Endothelial cell (in vitro differentiated cells): ENCODE measurements around the gene SEMA3B. TPM values are rescaled to one million over a fixed set of nuclear protein-coding genes. Genes with fewer than 3 reads are reported as not detected.

ENCODE experiments used
- DNase-seq: peaks from one replicate; pipeline ENCODE4 v3.0.0; 2021; ENCODE audit warnings: low spot score
- H3K27ac Mint-ChIP-seq: one replicate; pipeline ENCODE4 v1.8.0; 2021; ENCODE audit warnings: mixed read lengths, inconsistent platforms; ENCODE audit not compliant: unreplicated experiment
- H3K27me3 Mint-ChIP-seq: one replicate; pipeline ENCODE4 v1.8.0; 2021; ENCODE audit warnings: mild to moderate bottlenecking, moderate library complexity, mixed read lengths, inconsistent platforms; ENCODE audit not compliant: unreplicated experiment
- H3K36me3 Mint-ChIP-seq: one replicate; pipeline ENCODE4 v1.8.0; 2021; ENCODE audit warnings: mild to moderate bottlenecking, low read depth, mixed read lengths, inconsistent platforms; ENCODE audit not compliant: unreplicated experiment
- H3K4me1 Mint-ChIP-seq: one replicate; pipeline ENCODE4 v1.8.0; 2021; ENCODE audit warnings: mild to moderate bottlenecking, mixed read lengths, inconsistent platforms; ENCODE audit not compliant: unreplicated experiment
- H3K4me3 Mint-ChIP-seq: one replicate; pipeline ENCODE4 v1.8.0; 2021; ENCODE audit warnings: mild to moderate bottlenecking, mixed read lengths, inconsistent platforms; ENCODE audit not compliant: unreplicated experiment
- H3K9me3 Mint-ChIP-seq: one replicate; pipeline ENCODE4 v1.8.0; 2021; ENCODE audit warnings: mixed read lengths, inconsistent platforms; ENCODE audit not compliant: unreplicated experiment
- total RNA-seq: library from RNA; stranded (reverse); fragmentation: NEBNext Ultra II Directional; extraction: Animal tissue kit (Norgen Biotek cat#: 25700); gene quantifications from one replicate; pipeline ENCODE4 v1.2.1, GENCODE V29; 2021; ENCODE audit not compliant: unreplicated experiment
- TF ChIP-seq, protein P1 (sequence below): fragments of 200-600 bp; sonication (generic); IDR thresholded peaks from one replicate; pipeline ENCODE4 v1.5.0; 2021; ENCODE audit warnings: antibody characterized with exemption; ENCODE audit not compliant: unreplicated experiment

SEMA3B gene
- total RNA-seq, 1 donor from 2014 or later, result 1.7 TPM

DNA sequence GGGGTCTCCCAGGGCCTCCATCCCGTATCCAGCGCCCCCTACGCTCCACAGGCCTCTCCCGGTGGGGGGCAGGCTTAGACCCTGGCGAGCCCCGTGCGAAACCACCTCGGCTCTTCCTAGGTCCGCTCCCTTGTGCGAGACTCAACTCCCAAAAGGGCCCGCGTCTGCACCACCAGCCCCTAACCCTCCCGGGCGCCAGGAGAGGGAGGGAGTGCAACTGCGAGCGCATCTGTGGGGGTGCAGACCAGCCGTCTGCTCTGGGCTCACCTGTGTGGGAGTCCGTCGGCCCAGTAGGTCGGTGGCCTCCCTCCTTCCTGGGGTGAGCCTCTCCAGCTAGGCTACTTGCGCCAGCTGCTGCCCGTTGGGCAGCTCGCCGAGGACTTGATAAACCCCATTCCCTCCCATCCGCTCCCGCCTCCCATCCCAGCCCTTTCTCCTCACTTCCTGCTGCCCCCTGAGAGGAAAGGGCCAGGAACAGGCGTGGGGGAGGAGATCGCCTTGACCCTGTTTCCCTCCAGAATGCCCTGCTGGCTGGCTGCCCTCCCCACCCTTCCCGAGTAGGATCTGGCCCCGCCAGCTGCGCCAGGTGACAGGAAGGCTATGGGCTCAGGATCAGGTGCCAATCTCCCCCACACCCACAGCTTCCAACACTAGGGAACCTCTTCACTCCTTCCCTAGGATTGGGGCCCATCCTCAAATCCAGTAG, 53.6 kb downstream of the SEMA3B start, which contains the start of gene HYAL2:
TSS of gene HYAL2 (minus strand) at position 360 of the 706 bp plus-strand sequence. CDS start 2,256 bp downstream, outside the sequence.
- Mint-ChIP-seq H3K4me1 (peaks cover 53% of the 10 kb centered on the region), H3K27me3 (peaks cover 25% of the 10 kb centered on the region), H3K27ac (peak within 1 kb of the TSS; percentile 97), H3K9me3 (no peaks in the 10 kb centered on the region), H3K36me3 (peaks cover 29% of the 10 kb centered on the region), H3K4me3 (peak within 1 kb of the TSS; percentile 92)
- peak; percentile 58 for DNase-seq
- TF ChIP-seq, protein P1, sequence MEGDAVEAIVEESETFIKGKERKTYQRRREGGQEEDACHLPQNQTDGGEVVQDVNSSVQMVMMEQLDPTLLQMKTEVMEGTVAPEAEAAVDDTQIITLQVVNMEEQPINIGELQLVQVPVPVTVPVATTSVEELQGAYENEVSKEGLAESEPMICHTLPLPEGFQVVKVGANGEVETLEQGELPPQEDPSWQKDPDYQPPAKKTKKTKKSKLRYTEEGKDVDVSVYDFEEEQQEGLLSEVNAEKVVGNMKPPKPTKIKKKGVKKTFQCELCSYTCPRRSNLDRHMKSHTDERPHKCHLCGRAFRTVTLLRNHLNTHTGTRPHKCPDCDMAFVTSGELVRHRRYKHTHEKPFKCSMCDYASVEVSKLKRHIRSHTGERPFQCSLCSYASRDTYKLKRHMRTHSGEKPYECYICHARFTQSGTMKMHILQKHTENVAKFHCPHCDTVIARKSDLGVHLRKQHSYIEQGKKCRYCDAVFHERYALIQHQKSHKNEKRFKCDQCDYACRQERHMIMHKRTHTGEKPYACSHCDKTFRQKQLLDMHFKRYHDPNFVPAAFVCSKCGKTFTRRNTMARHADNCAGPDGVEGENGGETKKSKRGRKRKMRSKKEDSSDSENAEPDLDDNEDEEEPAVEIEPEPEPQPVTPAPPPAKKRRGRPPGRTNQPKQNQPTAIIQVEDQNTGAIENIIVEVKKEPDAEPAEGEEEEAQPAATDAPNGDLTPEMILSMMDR, result no peak

DNA sequence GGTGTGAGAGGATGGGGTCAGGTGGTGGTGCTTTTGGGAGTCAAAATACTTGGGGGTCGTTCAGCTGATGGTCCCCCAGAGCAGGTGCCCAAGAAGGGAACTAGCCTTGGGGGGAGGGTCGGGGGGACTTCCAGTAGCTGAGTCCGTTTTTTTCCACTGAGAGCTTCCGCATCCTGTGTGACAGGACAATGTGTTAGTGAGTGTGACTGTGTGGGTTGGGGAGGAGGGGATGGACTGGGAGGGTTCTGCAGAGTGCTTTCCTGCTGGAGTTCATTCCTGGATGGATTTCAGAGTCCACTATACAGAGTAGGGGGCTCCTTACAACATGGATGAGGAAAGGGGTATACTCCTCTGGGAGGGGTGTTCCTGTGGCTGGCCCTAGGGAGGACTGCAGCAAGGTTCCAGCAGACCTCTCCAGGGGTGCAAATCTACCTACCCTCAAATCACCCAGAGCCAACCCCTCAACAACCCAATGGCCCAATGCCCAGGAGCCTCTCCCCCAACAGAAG, 54.2 kb downstream of the SEMA3B start:
- H3K36me3 Mint-ChIP-seq, result peaks cover 29% of the 10 kb centered on the region
- peak; percentile 63 for DNase-seq
- H3K9me3 Mint-ChIP-seq, result no peaks in the 10 kb centered on the region
- peaks cover 25% of the 10 kb centered on the region for H3K27me3 Mint-ChIP-seq
- TF ChIP-seq, protein P1, result no peak
- peak overlapping the region; percentile 97 for H3K27ac Mint-ChIP-seq
- peak overlapping the region; percentile 92 for H3K4me3 Mint-ChIP-seq
- peaks cover 53% of the 10 kb centered on the region for H3K4me1 Mint-ChIP-seq

DNA sequence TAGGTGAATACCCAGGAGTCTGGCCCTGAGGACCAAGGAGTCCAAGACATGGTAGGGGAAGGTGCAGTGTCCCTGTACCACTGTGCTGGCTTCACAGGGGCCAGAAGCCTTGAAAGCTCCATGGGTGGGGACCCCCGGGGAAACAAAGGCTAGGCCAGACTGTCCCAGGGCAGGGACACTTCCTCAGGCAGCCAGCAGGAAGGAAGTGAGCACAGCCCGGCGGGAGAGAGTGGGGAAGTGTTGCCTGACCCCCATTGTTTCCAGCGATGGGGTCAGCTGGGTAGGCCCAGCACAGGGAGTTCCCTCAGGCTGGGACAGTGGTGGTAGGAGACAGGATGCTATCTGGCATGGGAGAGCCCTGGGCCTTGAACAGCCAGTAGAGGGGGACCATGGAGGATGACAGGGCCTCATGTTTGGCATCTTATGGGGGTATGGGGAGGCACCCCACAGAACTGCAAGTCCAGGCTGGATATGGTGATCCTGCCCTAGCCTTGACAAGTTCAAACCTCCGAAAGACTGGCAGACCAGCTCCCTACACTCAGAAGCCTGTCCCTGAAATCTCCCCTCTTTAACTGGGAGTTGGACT, 54.8 kb downstream of the SEMA3B start:
- Mint-ChIP-seq H3K27ac (peak overlapping the region; percentile 97), H3K36me3 (peaks cover 25% of the 10 kb centered on the region), H3K4me3 (peak overlapping the region; percentile 92), H3K9me3 (no peaks in the 10 kb centered on the region), H3K4me1 (peaks cover 51% of the 10 kb centered on the region), H3K27me3 (peaks cover 24% of the 10 kb centered on the region)
- DNase-seq, result peak; percentile 70
- TF ChIP-seq, protein P1, result no peak

DNA sequence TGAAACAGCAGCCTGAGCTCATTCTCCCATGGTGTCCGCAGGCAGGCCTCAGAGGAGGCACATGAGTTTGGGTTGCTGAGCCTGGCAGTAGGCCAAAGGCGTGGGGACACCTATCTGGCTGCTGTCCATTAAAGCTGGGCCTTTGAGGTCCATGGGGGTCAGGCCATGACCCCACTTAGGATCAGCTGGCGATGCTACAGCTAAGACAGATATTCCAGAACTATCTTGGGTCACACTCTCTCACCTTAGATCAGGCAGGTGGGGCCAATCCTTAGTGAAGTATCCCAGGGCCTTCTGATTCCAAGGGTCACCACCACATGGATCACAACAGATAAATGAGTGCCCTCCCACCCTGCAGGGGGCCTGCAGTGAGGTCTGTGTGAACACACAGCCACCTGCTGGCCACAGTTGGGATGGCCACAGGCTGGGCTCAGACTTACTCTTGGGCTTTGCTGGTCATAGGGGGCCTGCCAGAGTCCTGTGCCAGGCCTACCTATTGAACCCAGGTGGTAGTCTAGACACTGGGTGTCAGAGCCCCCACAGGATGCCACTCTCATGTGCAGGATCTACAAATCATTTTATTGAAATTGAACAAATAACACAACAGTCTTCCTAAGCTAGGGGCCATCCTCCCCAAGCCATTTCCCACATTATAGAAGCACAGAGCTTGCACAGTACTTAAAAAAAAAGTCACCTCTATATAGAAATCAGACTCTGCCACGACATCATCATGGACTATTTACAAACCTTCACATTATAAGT, 55.6 kb downstream of the SEMA3B start:
- Mint-ChIP-seq H3K27ac (peak overlapping the region; percentile 97), H3K9me3 (no peaks in the 10 kb centered on the region), H3K27me3 (peaks cover 18% of the 10 kb centered on the region), H3K4me3 (peak overlapping the region; percentile 92), H3K4me1 (peaks cover 43% of the 10 kb centered on the region), H3K36me3 (peaks cover 17% of the 10 kb centered on the region)
- peak; percentile 90 for DNase-seq
- TF ChIP-seq, protein P1, result peak; percentile 86
